ENCODE data around the gene SYK. TPM values are rescaled to one million over a fixed set of nuclear protein-coding genes. Genes with fewer than 3 reads are reported as not detected.

The SYK gene
- total RNA-seq, 1 donor from 2014 or later, result 0.41 TPM

- FAIRE-seq (no peak), DNase-seq (ENCODE audit: low read depth) (no peak)
- H3K4me1 Mint-ChIP-seq (ENCODE audit: low read depth, unreplicated experiment), result no peaks in the 10 kb centered on the region
- H3K4me2 ChIP-seq (ENCODE audit: low read length), result no peak overlapping the region
- H3K36me3 ChIP-seq (ENCODE audit: insufficient read depth, low read length), result no peaks in the 10 kb centered on the region
- no peak overlapping the region for H2AFZ ChIP-seq (ENCODE audit: low read depth, low read length)
- no peaks in the 10 kb centered on the region for H3K9me3 ChIP-seq (ENCODE audit: insufficient read depth, low read depth, low read length)
- no peaks in the 10 kb centered on the region for H3K9me3 Mint-ChIP-seq (ENCODE audit: unreplicated experiment)
- H3K27me3 ChIP-seq (ENCODE audit: insufficient read depth, low read length), result peaks cover 2% of the 10 kb centered on the region
- no peaks in the 10 kb centered on the region for H3K4me1 ChIP-seq (ENCODE audit: insufficient read depth, low read length)
- H3K27me3 Mint-ChIP-seq (ENCODE audit: low read depth, unreplicated experiment), result no peaks in the 10 kb centered on the region
- H3K79me2 ChIP-seq (ENCODE audit: insufficient read depth, low read length), result no peaks in the 10 kb centered on the region
- no peak overlapping the region for H3K4me3 ChIP-seq (ENCODE audit: insufficient read depth, low read depth, low read length)
- TF ChIP-seq, protein P1, sequence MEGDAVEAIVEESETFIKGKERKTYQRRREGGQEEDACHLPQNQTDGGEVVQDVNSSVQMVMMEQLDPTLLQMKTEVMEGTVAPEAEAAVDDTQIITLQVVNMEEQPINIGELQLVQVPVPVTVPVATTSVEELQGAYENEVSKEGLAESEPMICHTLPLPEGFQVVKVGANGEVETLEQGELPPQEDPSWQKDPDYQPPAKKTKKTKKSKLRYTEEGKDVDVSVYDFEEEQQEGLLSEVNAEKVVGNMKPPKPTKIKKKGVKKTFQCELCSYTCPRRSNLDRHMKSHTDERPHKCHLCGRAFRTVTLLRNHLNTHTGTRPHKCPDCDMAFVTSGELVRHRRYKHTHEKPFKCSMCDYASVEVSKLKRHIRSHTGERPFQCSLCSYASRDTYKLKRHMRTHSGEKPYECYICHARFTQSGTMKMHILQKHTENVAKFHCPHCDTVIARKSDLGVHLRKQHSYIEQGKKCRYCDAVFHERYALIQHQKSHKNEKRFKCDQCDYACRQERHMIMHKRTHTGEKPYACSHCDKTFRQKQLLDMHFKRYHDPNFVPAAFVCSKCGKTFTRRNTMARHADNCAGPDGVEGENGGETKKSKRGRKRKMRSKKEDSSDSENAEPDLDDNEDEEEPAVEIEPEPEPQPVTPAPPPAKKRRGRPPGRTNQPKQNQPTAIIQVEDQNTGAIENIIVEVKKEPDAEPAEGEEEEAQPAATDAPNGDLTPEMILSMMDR (IDR thresholded peaks at IDR 0.05; ENCODE audit: insufficient read depth, low read depth, low read length), result no peak
- TF ChIP-seq EZH2 (IDR thresholded peaks at IDR 0.05; ENCODE audit: insufficient read depth, low read length), result no peak
- no peaks in the 10 kb centered on the region for H4K20me1 ChIP-seq (ENCODE audit: insufficient read depth, low read length)
- no peak overlapping the region for H3K27ac ChIP-seq (ENCODE audit: low read depth, low read length)
- H3K9ac ChIP-seq (ENCODE audit: low read length), result no peak overlapping the region
- H3K4me3 Mint-ChIP-seq (ENCODE audit: unreplicated experiment), result no peak overlapping the region
- no peaks in the 10 kb centered on the region for H3K36me3 Mint-ChIP-seq (ENCODE audit: low read depth, unreplicated experiment)
- H3K27ac Mint-ChIP-seq (ENCODE audit: unreplicated experiment), result no peak overlapping the region
Measured at GRCh38 chr9:90880066-90880465, 78.4 kb downstream of the SYK start.

DNA sequence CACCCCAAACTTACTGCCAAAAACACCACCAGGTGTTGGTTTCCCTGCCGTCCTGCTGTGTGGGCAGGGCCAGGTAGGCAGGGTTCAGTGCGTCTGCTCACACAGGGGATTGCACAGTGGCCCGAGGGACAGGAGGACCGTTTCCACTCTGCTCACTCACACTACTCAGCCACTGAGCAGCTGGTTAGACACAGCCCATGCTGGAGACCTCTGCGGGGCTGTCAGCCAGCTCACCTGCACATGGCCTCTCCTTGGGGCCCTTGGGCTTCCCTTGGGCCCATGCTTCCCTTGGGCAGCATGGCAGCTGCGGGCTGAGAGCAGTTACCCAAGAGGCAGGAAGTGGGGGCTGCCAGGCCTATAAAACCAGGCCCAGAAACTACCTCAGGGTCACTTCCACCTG is 79.0 kb downstream of the SYK start:
- no peak for TF ChIP-seq EZH2 (IDR thresholded peaks at IDR 0.05; ENCODE audit: insufficient read depth, low read length)
- no peak overlapping the region for H3K27ac Mint-ChIP-seq (ENCODE audit: unreplicated experiment)
- Histone ChIP-seq H3K9ac (ENCODE audit: low read length) (no peak overlapping the region), H3K4me3 (ENCODE audit: insufficient read depth, low read depth, low read length) (no peak overlapping the region), H4K20me1 (ENCODE audit: insufficient read depth, low read length) (no peaks in the 10 kb centered on the region), H3K4me1 (ENCODE audit: insufficient read depth, low read length) (no peaks in the 10 kb centered on the region), H3K27ac (ENCODE audit: low read depth, low read length) (no peak overlapping the region), H2AFZ (ENCODE audit: low read depth, low read length) (no peak overlapping the region), H3K4me2 (ENCODE audit: low read length) (no peak overlapping the region), H3K79me2 (ENCODE audit: insufficient read depth, low read length) (no peaks in the 10 kb centered on the region), H3K36me3 (ENCODE audit: insufficient read depth, low read length) (no peaks in the 10 kb centered on the region), H3K27me3 (ENCODE audit: insufficient read depth, low read length) (peaks cover 2% of the 10 kb centered on the region), H3K9me3 (ENCODE audit: insufficient read depth, low read depth, low read length) (no peaks in the 10 kb centered on the region)
- no peak overlapping the region for H3K4me3 Mint-ChIP-seq (ENCODE audit: unreplicated experiment)
- FAIRE-seq, result no peak
- H3K36me3 Mint-ChIP-seq (ENCODE audit: low read depth, unreplicated experiment), result no peaks in the 10 kb centered on the region
- no peaks in the 10 kb centered on the region for H3K27me3 Mint-ChIP-seq (ENCODE audit: low read depth, unreplicated experiment)
- no peaks in the 10 kb centered on the region for H3K4me1 Mint-ChIP-seq (ENCODE audit: low read depth, unreplicated experiment)
- DNase-seq (ENCODE audit: low read depth), result no peak
- no peaks in the 10 kb centered on the region for H3K9me3 Mint-ChIP-seq (ENCODE audit: unreplicated experiment)

DNA sequence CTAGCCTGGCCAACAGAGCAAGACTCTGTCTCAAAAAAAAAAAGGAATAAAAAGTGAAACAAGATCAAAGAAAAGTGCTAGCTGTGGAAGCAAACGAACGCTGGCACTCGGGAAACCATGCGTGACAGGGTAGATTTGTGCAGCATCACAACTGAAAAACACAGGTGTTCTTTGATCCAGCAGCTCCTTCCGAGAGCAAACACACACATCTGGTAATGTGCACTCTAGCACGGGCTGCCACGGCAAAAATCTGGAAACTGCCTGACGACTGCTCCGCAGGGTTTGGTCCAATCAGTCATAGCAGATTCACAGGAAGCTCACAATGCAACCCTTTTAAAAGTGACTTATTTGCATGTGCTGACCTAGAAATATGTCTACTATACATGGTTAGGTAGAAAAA is 80.0 kb downstream of the SYK start:
- H4K20me1 ChIP-seq (ENCODE audit: insufficient read depth, low read length), result no peaks in the 10 kb centered on the region
- no peaks in the 10 kb centered on the region for H3K36me3 ChIP-seq (ENCODE audit: insufficient read depth, low read length)
- H3K27ac ChIP-seq (ENCODE audit: low read depth, low read length), result no peak overlapping the region
- no peak for DNase-seq (ENCODE audit: low read depth)
- Mint-ChIP-seq H3K4me3 (ENCODE audit: unreplicated experiment) (no peak overlapping the region), H3K4me1 (ENCODE audit: low read depth, unreplicated experiment) (no peaks in the 10 kb centered on the region), H3K27ac (ENCODE audit: unreplicated experiment) (no peak overlapping the region), H3K9me3 (ENCODE audit: unreplicated experiment) (no peaks in the 10 kb centered on the region), H3K36me3 (ENCODE audit: low read depth, unreplicated experiment) (no peaks in the 10 kb centered on the region), H3K27me3 (ENCODE audit: low read depth, unreplicated experiment) (no peaks in the 10 kb centered on the region)
- no peaks in the 10 kb centered on the region for H3K79me2 ChIP-seq (ENCODE audit: insufficient read depth, low read length)
- TF ChIP-seq, protein P1 (IDR thresholded peaks at IDR 0.05; ENCODE audit: insufficient read depth, low read depth, low read length), result no peak
- TF ChIP-seq EZH2 (IDR thresholded peaks at IDR 0.05; ENCODE audit: insufficient read depth, low read length), result no peak
- no peak for FAIRE-seq
- no peaks in the 10 kb centered on the region for H3K4me1 ChIP-seq (ENCODE audit: insufficient read depth, low read length)
- no peaks in the 10 kb centered on the region for H3K9me3 ChIP-seq (ENCODE audit: insufficient read depth, low read depth, low read length)
- H3K9ac ChIP-seq (ENCODE audit: low read length), result no peak overlapping the region
- H3K27me3 ChIP-seq (ENCODE audit: insufficient read depth, low read length), result peaks cover 2% of the 10 kb centered on the region
- H3K4me2 ChIP-seq (ENCODE audit: low read length), result no peak overlapping the region
- H2AFZ ChIP-seq (ENCODE audit: low read depth, low read length), result no peak overlapping the region
- no peak overlapping the region for H3K4me3 ChIP-seq (ENCODE audit: insufficient read depth, low read depth, low read length)
